Breast epithelium (tissue), 4 donors: ENCODE measurements around the gene PLGRKT. TPM values are rescaled to one million over a fixed set of nuclear protein-coding genes. Genes with fewer than 3 reads are reported as not detected.
"Not testable (repeated sequence)": the region's sequence is repeated elsewhere in the genome, so short reads cannot be mapped to it uniquely, and the experiment has no call there.

Experiments
- DNase-seq, 2 donors: peaks; one replicate each; pipeline ENCODE4 v3.0.0-alpha.2; 2019; ENCODE audit warnings: low spot score in 2 of 2
- H3K27ac ChIP-seq, 2 donors: fragments of 200-600 bp; sonication (generic) in 1 of 2; one replicate each; pipeline ENCODE4 v1.5.1; 2016 to 2019; ENCODE audit warnings: mild to moderate bottlenecking in 1 of 2
- H3K27me3 ChIP-seq, 2 donors: fragments of 200-600 bp; sonication (generic) in 1 of 2; one replicate each; pipeline versions ENCODE4 v1.5.1 to v1.6.0; 2017 to 2019; ENCODE audit warnings: control low read depth in 1 of 2, mild to moderate bottlenecking in 1 of 2
- H3K36me3 ChIP-seq: fragments of 200-600 bp; one replicate; pipeline ENCODE4 v1.5.1; 2019
- H3K4me1 ChIP-seq, 2 donors: fragments of 200-600 bp; sonication (generic); one replicate each; pipeline ENCODE4 v1.5.1; 2016 to 2019; ENCODE audit warnings: control low read depth in 1 of 2
- H3K4me3 ChIP-seq, 3 donors: fragments of 200-600 bp; sonication (generic); 1 replicate in 2 of 3; 2 replicates in 1 of 3; pipeline ENCODE4 v1.5.1; 2016 to 2019; ENCODE audit warnings: mild to moderate bottlenecking in 3 of 3, moderate library complexity in 2 of 3
- H3K9me3 ChIP-seq, 2 donors: fragments of 200-600 bp; sonication (generic) in 1 of 2; one replicate each; pipeline ENCODE4 v1.5.1; 2016 to 2019; ENCODE audit warnings: control low read depth in 1 of 2
- CTCF ChIP-seq, 3 donors: fragments of 450-650 bp; IDR thresholded peaks; one replicate each; pipeline ENCODE4 v1.5.1; 2016 to 2017; ENCODE audit warnings: antibody characterized with exemption in 3 of 3, mild to moderate bottlenecking in 3 of 3, moderate library complexity in 3 of 3
- POLR2A ChIP-seq: fragments of 450-650 bp; IDR thresholded peaks from one replicate; pipeline ENCODE4 v1.6.1; 2016; ENCODE audit warnings: antibody characterized with exemption, mild to moderate bottlenecking, moderate library complexity
- POLR2AphosphoS5 ChIP-seq, 3 donors: sonication (generic); formaldehyde crosslinking; IDR thresholded peaks; one replicate each; pipeline ENCODE4 v1.6.1; 2017; ENCODE audit warnings: antibody characterized with exemption in 3 of 3
- intact Hi-C: fragments of 100-400 bp; cut with DNase I; formaldehyde crosslinking; loops from one replicate; pipeline ENCODE4 v1.15.1; 2023; ENCODE audit warnings: low total_unique reads
- total RNA-seq, 3 donors: library from RNA; depleted of rRNA; stranded (reverse); fragments of >200 nt; gene quantifications; one replicate each; pipeline ENCODE4 v1.1.0, GENCODE V29; 2016

Gene PLGRKT
- total RNA-seq, 3 donors from 2014 or later: 15.0 to 26.2 (median 16.4) TPM

GRCh38 chr9:5481322-5482040 is 43.8 kb upstream of the PLGRKT start:
- Histone ChIP-seq H3K36me3 (no peaks in the 10 kb centered on the region), H3K4me1 (no peaks in the 10 kb centered on the region), H3K27me3 (no peaks in the 10 kb centered on the region), H3K4me3 (no peak overlapping the region), H3K9me3 (peaks cover 0 to 3% of the 10 kb centered on the region in 2 donors), H3K27ac (no peak overlapping the region)
- DNase-seq: no peak
- intact Hi-C loops: no loop called here
- no peak for TF ChIP-seq POLR2AphosphoS5 (IDR thresholded peaks at IDR 0.05)
- TF ChIP-seq POLR2A: no peak
- TF ChIP-seq CTCF (IDR thresholded peaks at IDR 0.05): no peak

- no peak for DNase-seq
- H3K36me3 ChIP-seq: no peaks in the 10 kb centered on the region
- H3K4me3 ChIP-seq: no peak overlapping the region
- no peaks in the 10 kb centered on the region for H3K27me3 ChIP-seq
- no peak for TF ChIP-seq CTCF (IDR thresholded peaks at IDR 0.05)
- TF ChIP-seq POLR2A: no peak
- no peak for TF ChIP-seq POLR2AphosphoS5 (IDR thresholded peaks at IDR 0.05)
- H3K9me3 ChIP-seq: peaks cover 0 to 3% of the 10 kb centered on the region in 2 donors
- intact Hi-C loops: no loop called here
- H3K4me1 ChIP-seq: no peaks in the 10 kb centered on the region
- no peak overlapping the region for H3K27ac ChIP-seq
Measured at GRCh38 chr9:5480919-5481318, 43.2 kb upstream of the PLGRKT start.

GRCh38 chr9:5479994-5480694 is 42.4 kb upstream of the PLGRKT start:
- Histone ChIP-seq H3K27ac (no peak overlapping the region), H3K4me1 (no peaks in the 10 kb centered on the region), H3K27me3 (no peaks in the 10 kb centered on the region), H3K36me3 (no peaks in the 10 kb centered on the region), H3K9me3 (peaks cover 0 to 3% of the 10 kb centered on the region in 2 donors), H3K4me3 (no peak overlapping the region)
- TF ChIP-seq POLR2AphosphoS5 (IDR thresholded peaks at IDR 0.05): no peak
- TF ChIP-seq CTCF (IDR thresholded peaks at IDR 0.05): no peak
- no peak for TF ChIP-seq POLR2A
- no peak for DNase-seq
- intact Hi-C loops: no loop called here

- H3K4me1 ChIP-seq: no peaks in the 10 kb centered on the region
- no peak overlapping the region for H3K4me3 ChIP-seq
- H3K27me3 ChIP-seq: no peaks in the 10 kb centered on the region
- intact Hi-C loops: no loop called here
- peaks cover 0 to 3% of the 10 kb centered on the region in 2 donors for H3K9me3 ChIP-seq
- H3K36me3 ChIP-seq: no peaks in the 10 kb centered on the region
- TF ChIP-seq POLR2AphosphoS5 (IDR thresholded peaks at IDR 0.05): no peak
- no peak for TF ChIP-seq CTCF (IDR thresholded peaks at IDR 0.05)
- TF ChIP-seq POLR2A: no peak
- no peak for DNase-seq
- H3K27ac ChIP-seq: no peak overlapping the region
Measured at GRCh38 chr9:5478206-5478605, 40.5 kb upstream of the PLGRKT start.

- DNase-seq, H3K27me3 ChIP-seq, H3K36me3 ChIP-seq, H3K27ac ChIP-seq, H3K9me3 ChIP-seq, H3K4me1 ChIP-seq, intact Hi-C loops, H3K4me3 ChIP-seq: not testable (repeated sequence)
Measured at GRCh38 chr9:5475611-5476010, 37.9 kb upstream of the PLGRKT start.
